Hepatocyte (in vitro differentiated cells): ENCODE measurements around the gene THSD7B.

Source experiments
- EZH2 ChIP-seq: fragments of 200-600 bp; sonication (generic); IDR thresholded peaks from 2 replicates; pipeline ENCODE4 v1.6.1; 2016; ENCODE audit warnings: antibody characterized with exemption, mild to moderate bottlenecking, borderline replicate concordance
- EZH2phosphoT487 ChIP-seq: fragments of 200-600 bp; sonication (generic); IDR thresholded peaks from one replicate; pipeline ENCODE4 v1.6.1; 2018; ENCODE audit warnings: antibody characterized with exemption, mild to moderate bottlenecking, low read depth, moderate library complexity; ENCODE audit not compliant: unreplicated experiment, severe bottlenecking
- TF ChIP-seq, protein P1 (sequence below): fragments of 200-600 bp; sonication (generic); IDR thresholded peaks from 2 replicates; pipeline ENCODE4 v1.5.1; 2016; ENCODE audit warnings: antibody characterized with exemption, mild to moderate bottlenecking; ENCODE audit not compliant: poor library complexity

DNA sequence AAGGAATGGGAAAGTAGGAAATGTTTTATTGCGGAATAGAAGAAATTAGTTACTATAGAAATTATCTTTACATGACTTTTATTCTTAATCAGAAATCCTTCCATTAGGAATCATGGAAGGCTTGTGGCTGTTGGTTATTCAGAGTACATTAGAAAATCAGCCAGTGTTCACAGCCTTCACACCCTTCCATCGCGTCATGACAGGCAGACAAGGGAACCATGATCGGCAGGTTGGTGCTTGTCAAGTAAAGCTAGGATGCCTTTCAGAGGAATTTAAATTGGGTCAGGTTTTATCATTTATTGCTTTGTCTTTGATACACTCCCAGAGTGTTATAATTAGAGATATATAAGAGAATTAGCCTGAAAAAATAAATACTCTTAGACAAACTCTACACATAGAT lies 400.6 kb downstream of the THSD7B start:
- TF ChIP-seq, protein P1, sequence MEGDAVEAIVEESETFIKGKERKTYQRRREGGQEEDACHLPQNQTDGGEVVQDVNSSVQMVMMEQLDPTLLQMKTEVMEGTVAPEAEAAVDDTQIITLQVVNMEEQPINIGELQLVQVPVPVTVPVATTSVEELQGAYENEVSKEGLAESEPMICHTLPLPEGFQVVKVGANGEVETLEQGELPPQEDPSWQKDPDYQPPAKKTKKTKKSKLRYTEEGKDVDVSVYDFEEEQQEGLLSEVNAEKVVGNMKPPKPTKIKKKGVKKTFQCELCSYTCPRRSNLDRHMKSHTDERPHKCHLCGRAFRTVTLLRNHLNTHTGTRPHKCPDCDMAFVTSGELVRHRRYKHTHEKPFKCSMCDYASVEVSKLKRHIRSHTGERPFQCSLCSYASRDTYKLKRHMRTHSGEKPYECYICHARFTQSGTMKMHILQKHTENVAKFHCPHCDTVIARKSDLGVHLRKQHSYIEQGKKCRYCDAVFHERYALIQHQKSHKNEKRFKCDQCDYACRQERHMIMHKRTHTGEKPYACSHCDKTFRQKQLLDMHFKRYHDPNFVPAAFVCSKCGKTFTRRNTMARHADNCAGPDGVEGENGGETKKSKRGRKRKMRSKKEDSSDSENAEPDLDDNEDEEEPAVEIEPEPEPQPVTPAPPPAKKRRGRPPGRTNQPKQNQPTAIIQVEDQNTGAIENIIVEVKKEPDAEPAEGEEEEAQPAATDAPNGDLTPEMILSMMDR, result no peak
- TF ChIP-seq EZH2 (no peak), EZH2phosphoT487 (no peak)
